Esophagus squamous epithelium (tissue), 5 donors: ENCODE results near the gene SNAP91. TPM values are rescaled to one million over a fixed set of nuclear protein-coding genes. Genes with fewer than 3 reads are reported as not detected.

Experiments
- DNase-seq: peaks from one replicate; lab custom pipeline; 2025; lab: John Stamatoyannopoulos, UW
- H3K27ac ChIP-seq, 4 donors: fragments of 200-600 bp; sonication (generic); one replicate each; pipeline ENCODE4 v1.5.1; 2016 to 2019; ENCODE audit warnings: mild to moderate bottlenecking in 1 of 4
- H3K27me3 ChIP-seq, 4 donors: fragments of 200-600 bp; sonication (generic); 1 replicate in 3 of 4; 2 replicates in 1 of 4; pipeline versions ENCODE4 v1.5.1 to v1.6.0; 2017 to 2021; ENCODE audit warnings: antibody characterized with exemption in 1 of 4
- H3K36me3 ChIP-seq, 3 donors: fragments of 200-600 bp; sonication (generic); one replicate each; pipeline ENCODE4 v1.5.1; 2016 to 2019
- H3K4me1 ChIP-seq, 3 donors: fragments of 200-600 bp; sonication (generic); one replicate each; pipeline ENCODE4 v1.5.1; 2017 to 2019
- H3K4me3 ChIP-seq, 4 donors: fragments of 200-600 bp; sonication (generic); 1 replicate in 3 of 4; 2 replicates in 1 of 4; pipeline ENCODE4 v1.5.1; 2016 to 2019; ENCODE audit warnings: mild to moderate bottlenecking in 2 of 4, moderate library complexity in 1 of 4
- H3K9me3 ChIP-seq, 3 donors: fragments of 200-600 bp; sonication (generic); one replicate each; pipeline ENCODE4 v1.5.1; 2016 to 2019
- POLR2A ChIP-seq, 4 donors: fragments of 450-650 bp; IDR thresholded peaks; one replicate each; pipeline ENCODE4 v1.6.1; 2017; ENCODE audit warnings: antibody characterized with exemption in 4 of 4, mild to moderate bottlenecking in 4 of 4, moderate library complexity in 3 of 4
- WGBS, 2 donors: methylation state at CpG; one replicate each; pipeline ENCODE4 v1.1.5; 2018; 5-methylcytosine and 5-hydroxymethylcytosine counted together
- intact Hi-C: fragments of 100-400 bp; cut with DNase I; formaldehyde crosslinking; loops from one replicate; pipeline ENCODE4 v1.15.0; 2022
- total RNA-seq, 4 donors: library from RNA; depleted of rRNA; stranded (reverse); fragments of >200 nt; gene quantifications; one replicate each; pipeline ENCODE4 v1.1.0, GENCODE V29; 2016
- TF ChIP-seq, protein P1 (sequence below), 6 experiments: fragments of 450-650 bp in 4 of 6; fragments of 200-600 bp in 2 of 6; sonication (generic) in 2 of 6; IDR thresholded peaks; one replicate each; pipeline ENCODE4 v1.5.1; 2016 to 2019; ENCODE audit warnings: antibody characterized with exemption in 6 of 6, mild to moderate bottlenecking in 4 of 6, moderate library complexity in 4 of 6
- donor health status: DM: yes; HTN: yes; CAD: no.

SNAP91 gene
- total RNA-seq, 4 donors from 2014 or later = not detected

GRCh38 chr6:83741089-83741488 lies 32.2 kb upstream of the SNAP91 start:
- no peaks in the 10 kb centered on the region for H3K9me3 ChIP-seq
- TF ChIP-seq, protein P1, sequence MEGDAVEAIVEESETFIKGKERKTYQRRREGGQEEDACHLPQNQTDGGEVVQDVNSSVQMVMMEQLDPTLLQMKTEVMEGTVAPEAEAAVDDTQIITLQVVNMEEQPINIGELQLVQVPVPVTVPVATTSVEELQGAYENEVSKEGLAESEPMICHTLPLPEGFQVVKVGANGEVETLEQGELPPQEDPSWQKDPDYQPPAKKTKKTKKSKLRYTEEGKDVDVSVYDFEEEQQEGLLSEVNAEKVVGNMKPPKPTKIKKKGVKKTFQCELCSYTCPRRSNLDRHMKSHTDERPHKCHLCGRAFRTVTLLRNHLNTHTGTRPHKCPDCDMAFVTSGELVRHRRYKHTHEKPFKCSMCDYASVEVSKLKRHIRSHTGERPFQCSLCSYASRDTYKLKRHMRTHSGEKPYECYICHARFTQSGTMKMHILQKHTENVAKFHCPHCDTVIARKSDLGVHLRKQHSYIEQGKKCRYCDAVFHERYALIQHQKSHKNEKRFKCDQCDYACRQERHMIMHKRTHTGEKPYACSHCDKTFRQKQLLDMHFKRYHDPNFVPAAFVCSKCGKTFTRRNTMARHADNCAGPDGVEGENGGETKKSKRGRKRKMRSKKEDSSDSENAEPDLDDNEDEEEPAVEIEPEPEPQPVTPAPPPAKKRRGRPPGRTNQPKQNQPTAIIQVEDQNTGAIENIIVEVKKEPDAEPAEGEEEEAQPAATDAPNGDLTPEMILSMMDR (IDR thresholded peaks at IDR 0.05) = no peak
- TF ChIP-seq POLR2A (IDR thresholded peaks at IDR 0.05) = no peak
- no peaks in the 10 kb centered on the region for H3K36me3 ChIP-seq
- H3K27me3 ChIP-seq = no peaks in the 10 kb centered on the region
- H3K4me1 ChIP-seq = no peaks in the 10 kb centered on the region
- 68% methylated on average over 4 of the region's 4 CpGs for WGBS, 2 donors
- no peak overlapping the region for H3K4me3 ChIP-seq
- intact Hi-C loops = no loop called here
- H3K27ac ChIP-seq = no peak overlapping the region
- no peak for DNase-seq

DNA sequence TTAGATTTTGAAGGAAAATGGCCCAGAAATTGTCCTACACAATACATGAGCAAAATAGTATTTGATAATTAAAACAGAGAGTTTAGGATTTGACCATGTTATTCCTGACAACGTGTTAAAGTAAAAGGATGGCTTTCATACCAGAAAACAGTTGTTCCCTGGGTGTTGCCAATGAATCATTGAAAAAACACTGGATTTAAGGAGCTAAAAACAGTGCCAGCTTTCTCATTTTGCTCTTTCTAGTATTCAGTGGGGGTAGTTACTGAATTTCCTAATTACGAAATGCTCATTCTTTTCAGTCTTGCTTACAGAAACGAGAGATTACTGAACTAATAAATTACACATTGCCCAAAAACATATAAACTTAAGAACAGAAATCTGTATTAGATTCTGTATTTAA lies 26.6 kb upstream of the SNAP91 start:
- DNase-seq = no peak
- Histone ChIP-seq H3K27me3 (no peaks in the 10 kb centered on the region), H3K4me1 (no peaks in the 10 kb centered on the region), H3K9me3 (no peaks in the 10 kb centered on the region), H3K4me3 (no peak overlapping the region), H3K27ac (no peak overlapping the region), H3K36me3 (no peaks in the 10 kb centered on the region)
- TF ChIP-seq, protein P1 (IDR thresholded peaks at IDR 0.05) = no peak
- TF ChIP-seq POLR2A (IDR thresholded peaks at IDR 0.05) = no peak
- 61 to 65% methylated on average over 3 of the region's 3 CpGs for WGBS, 2 donors
- intact Hi-C loops = no loop called here

GRCh38 chr6:83729871-83730270 lies 21.0 kb upstream of the SNAP91 start:
- DNase-seq = no peak
- WGBS, 2 donors = 46 to 79% methylated on average over 2 of the region's 2 CpGs
- Histone ChIP-seq H3K27ac (no peak overlapping the region), H3K4me3 (no peak overlapping the region), H3K9me3 (no peaks in the 10 kb centered on the region), H3K27me3 (no peaks in the 10 kb centered on the region), H3K4me1 (no peaks in the 10 kb centered on the region), H3K36me3 (no peaks in the 10 kb centered on the region)
- TF ChIP-seq, protein P1 (IDR thresholded peaks at IDR 0.05) = no peak
- TF ChIP-seq POLR2A (IDR thresholded peaks at IDR 0.05) = no peak
- intact Hi-C loops = no loop called here

GRCh38 chr6:83722876-83723275 lies 14.0 kb upstream of the SNAP91 start:
- H3K36me3 ChIP-seq = no peaks in the 10 kb centered on the region
- TF ChIP-seq POLR2A (IDR thresholded peaks at IDR 0.05) = no peak
- TF ChIP-seq, protein P1 (IDR thresholded peaks at IDR 0.05) = no peak
- H3K27me3 ChIP-seq = no peaks in the 10 kb centered on the region
- intact Hi-C loops = no loop called here
- no peaks in the 10 kb centered on the region for H3K9me3 ChIP-seq
- no peak for DNase-seq
- H3K4me1 ChIP-seq = no peaks in the 10 kb centered on the region
- H3K27ac ChIP-seq = no peak overlapping the region
- no peak overlapping the region for H3K4me3 ChIP-seq
- WGBS, 2 donors = 85 to 87% methylated on average over 2 of the region's 2 CpGs

DNA sequence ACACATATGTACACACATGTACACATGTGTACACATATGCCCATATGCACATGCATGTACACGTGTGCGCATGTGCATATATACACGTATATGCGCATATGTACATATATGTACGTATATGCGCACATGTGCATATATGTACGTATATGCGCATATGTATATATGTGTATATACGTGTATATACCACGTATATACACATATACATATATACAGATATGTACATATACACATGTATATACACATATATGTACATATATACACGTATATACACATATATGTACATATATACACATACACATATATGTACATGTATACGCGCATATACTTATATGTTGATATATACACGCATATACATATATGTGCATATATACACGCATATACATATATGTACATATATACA lies 8.9 kb upstream of the SNAP91 start:
- 81 to 82% methylated on average over 15 of the region's 15 CpGs for WGBS, 2 donors
- Histone ChIP-seq H3K4me3 (no peak overlapping the region), H3K36me3 (no peaks in the 10 kb centered on the region), H3K27me3 (no peaks in the 10 kb centered on the region), H3K9me3 (no peaks in the 10 kb centered on the region), H3K4me1 (no peaks in the 10 kb centered on the region), H3K27ac (no peak overlapping the region)
- no peak for DNase-seq
- intact Hi-C loops = no loop called here
- no peak for TF ChIP-seq POLR2A (IDR thresholded peaks at IDR 0.05)
- TF ChIP-seq, protein P1 (IDR thresholded peaks at IDR 0.05) = no peak
